RKO (cell line): Measurements from ENCODE around the gene JMJD4.

Experiments used
- DNase-seq: peaks from one replicate; pipeline ENCODE4 v3.0.0-alpha.2; 2016; ENCODE audit warnings: low spot score

JMJD4 gene, protein sequence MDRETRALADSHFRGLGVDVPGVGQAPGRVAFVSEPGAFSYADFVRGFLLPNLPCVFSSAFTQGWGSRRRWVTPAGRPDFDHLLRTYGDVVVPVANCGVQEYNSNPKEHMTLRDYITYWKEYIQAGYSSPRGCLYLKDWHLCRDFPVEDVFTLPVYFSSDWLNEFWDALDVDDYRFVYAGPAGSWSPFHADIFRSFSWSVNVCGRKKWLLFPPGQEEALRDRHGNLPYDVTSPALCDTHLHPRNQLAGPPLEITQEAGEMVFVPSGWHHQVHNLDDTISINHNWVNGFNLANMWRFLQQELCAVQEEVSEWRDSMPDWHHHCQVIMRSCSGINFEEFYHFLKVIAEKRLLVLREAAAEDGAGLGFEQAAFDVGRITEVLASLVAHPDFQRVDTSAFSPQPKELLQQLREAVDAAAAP

DNA sequence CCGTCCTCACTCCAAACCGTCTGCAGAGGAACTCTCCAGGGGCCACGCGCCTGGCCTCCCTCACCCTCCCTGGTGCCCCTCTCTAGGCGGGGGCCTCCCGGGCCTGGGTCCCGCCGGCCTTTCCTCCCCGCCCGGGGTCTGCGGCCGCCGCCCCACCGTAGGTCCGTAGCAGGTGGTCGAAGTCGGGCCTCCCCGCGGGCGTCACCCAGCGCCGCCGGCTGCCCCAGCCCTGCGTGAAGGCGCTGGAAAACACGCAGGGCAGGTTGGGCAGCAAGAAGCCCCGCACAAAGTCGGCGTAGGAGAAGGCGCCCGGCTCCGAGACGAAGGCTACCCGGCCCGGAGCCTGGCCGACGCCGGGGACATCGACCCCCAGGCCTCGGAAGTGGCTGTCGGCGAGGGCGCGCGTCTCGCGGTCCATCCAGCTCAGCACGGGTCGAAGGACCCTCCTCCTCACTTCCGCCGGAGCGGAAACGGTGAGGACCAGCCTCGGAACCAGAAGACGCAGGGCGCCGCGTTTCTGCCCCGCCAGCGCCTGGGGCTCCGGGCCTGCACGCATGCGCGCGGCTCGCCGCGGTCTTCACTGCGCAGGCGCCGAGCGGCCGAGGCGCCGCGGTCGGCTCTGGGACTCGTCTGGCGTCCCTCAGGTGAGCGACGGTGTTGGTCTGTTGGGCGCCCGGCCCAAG is at the start of gene JMJD4, which contains the start of gene SNAP47:
Gene JMJD4 (minus strand): TSS at position 447 of the 683 bp plus-strand sequence. CDS start 29 bp downstream, at position 418.
Gene SNAP47 (plus strand): TSS at position 580 of the 683 bp plus-strand sequence. CDS start 12,302 bp downstream, outside the sequence.
- peak; percentile 92 for DNase-seq

- no peak for DNase-seq
Measured at GRCh38 chr1:227782226-227782625, 47.1 kb upstream of the JMJD4 start.

DNA sequence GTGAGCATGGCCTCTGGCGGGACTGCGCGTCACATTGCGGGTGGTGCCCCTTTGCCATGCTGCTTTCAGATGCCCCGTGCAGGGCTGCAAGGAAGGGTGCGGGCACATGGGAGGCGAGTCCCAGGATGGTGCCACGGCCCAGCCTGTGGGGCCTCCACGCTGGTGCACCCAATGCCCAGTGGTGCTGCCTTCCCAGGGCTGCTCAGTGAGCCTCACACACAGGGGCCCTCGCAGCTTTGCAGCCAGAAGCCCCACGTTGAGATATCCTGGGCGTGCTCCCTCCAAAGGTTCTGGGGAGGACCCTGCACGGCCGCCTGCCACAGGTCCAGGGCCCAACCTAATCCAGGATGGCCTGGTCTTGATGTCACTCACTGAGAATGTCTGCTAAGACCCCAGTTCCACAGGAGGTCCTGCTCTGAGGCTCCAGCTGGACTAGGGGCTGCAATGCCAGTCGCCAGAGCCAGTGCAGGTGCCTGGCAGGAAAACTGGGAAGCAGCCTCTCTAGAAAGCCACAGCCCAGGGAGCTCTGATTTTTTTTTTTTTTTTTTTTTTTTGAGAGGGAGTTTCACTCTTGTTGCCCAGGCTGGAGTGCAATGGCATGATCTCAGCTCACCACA is 46.3 kb upstream of the JMJD4 start:
- no peak for DNase-seq

- DNase-seq, result no peak
Measured at GRCh38 chr1:227780101-227781044, 45.3 kb upstream of the JMJD4 start.

- no peak for DNase-seq
Measured at GRCh38 chr1:227779685-227780084, 44.6 kb upstream of the JMJD4 start.

DNA sequence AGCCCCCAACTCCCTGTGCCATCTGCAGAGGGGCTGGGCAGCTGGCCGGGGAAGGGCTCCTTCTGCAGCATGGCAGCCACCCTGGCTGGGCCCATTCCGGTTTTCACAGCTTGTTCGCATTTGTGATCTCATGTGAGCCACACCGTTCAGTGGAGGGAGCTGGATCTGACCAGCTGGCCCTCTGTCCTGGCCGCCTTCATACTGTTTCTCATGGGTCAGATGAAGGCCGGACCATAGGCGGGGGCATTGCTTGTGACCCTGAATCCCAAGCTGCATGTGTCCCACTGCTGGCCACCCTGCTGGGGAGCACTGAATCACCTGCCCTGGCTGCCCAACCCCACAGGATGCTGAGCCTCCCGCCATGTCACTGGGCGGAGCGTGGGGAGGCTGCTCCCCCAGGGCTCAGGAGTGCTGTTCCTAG is 43.9 kb upstream of the JMJD4 start:
- DNase-seq, result no peak

- DNase-seq, result no peak
Measured at GRCh38 chr1:227778401-227778947, 43.4 kb upstream of the JMJD4 start.

GRCh38 chr1:227777646-227778045 is 42.5 kb upstream of the JMJD4 start:
- no peak for DNase-seq

- DNase-seq, result no peak
Measured at GRCh38 chr1:227777156-227777555, 42.1 kb upstream of the JMJD4 start.

DNA sequence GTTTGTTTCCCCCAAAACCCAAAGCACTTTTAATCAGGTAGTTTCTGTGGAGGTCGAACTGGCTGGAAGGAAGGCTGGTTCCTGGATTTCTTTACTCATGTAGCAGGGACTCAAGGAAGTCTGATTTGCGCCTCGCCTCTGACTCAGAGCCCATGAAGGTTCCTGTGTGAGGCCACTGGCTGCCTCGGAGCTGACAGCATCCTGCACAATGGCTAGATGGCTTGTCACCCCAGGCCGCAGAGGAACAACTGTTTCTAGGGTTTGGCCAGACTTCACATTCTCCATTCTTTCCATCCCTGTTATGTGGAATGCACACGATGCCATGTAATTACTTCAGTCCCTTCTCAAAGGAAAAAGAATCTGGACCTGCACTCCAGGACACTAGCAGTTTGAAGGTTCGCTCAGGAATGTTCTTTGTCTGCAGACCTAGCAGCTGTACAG is 41.2 kb upstream of the JMJD4 start:
- no peak for DNase-seq

DNA sequence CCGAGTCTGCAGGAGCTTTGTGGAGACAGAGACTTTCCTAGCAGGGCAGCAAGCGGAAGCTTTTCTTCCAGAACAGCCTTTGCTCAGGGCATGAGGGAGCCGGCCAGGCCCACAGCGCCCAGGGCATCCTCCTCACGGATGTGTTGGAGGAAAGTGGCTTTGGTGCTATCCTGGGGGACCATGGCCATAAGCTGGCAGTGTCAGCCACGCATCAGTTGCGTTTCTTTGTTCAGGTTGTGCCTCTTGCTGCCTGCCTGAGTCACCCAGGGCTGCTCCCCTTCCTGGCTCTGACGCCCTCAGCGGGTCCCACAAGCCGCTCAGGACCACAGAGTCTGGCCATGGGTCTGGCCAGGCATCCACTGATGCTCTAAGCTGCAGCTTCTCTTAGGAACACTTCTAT is 40.7 kb upstream of the JMJD4 start:
- no peak for DNase-seq

GRCh38 chr1:227774821-227775661 is 39.9 kb upstream of the JMJD4 start:
- no peak for DNase-seq

DNA sequence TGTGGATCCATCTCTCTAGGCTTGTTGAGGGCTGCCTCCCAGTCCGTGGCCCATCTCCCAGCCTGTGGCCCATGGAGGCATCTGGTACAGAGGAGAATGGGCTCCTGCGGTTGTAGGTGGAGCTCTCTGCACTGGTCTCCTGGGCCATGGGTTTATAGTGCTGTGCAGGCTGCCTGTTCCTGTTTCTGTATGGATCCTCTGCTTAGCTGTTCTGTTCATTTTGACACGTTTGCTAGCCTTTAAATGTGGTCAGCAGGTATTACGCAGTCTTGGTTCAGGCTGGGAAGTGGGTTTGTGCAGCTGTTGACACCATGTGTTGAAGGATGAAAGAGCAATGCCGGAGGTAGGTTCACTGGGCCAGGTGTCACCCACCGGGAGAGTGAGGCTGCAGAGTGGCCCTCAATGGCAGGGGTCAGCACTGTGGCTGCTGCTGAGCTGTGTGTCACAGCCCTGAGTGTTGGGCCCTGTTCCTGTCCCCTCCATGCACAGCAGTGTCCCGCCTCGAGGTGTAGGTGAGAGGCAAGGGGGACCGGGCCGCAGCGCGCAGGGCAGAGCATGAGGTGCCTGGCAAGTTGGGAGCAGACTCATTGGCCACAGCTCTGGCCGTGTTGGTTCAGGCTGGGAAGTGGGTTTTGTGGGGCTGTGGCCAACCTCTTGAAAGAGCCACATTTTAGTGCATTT is 39.1 kb upstream of the JMJD4 start:
- DNase-seq, result no peak

DNA sequence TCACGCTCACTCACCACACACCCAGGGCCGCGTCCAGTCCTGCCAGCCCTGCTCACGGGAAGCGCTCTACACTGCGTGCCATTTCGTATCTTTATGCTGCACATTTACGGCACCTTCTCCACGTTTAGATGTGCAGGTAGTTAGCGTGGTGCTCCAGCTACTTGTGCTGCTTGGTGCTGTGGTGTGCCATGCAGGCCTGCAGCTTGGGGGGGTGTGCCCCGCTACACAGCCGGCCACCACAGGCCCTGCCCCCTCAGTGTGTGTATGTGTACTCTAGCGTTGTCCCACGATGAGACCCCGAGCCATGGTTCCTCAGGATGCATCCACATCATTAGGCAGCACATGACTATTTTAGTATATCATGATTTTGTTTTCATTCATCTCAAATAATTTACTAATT is 38.5 kb upstream of the JMJD4 start:
- DNase-seq, result no peak

DNA sequence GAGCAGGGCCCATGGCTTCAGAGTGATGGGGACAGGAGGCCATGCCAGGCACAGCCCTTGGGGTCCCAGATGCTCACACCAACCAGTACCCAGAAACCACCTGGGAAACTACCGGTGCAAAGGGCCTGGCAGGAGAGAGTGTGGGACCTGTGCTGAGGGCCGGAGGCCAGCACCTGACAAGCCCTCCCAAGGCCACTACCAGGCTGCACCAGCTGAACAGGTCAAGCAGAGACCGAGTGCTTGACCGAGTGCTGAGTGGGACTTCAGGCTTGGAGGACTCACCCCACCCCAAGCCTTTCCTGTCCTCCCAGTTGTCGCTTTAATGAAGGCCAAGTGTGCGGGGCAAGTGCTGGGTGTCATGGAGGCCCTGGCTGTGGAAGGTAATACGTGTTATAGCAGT is 36.7 kb upstream of the JMJD4 start:
- DNase-seq, result no peak

GRCh38 chr1:227771326-227771725 is 36.2 kb upstream of the JMJD4 start:
- DNase-seq, result no peak

DNA sequence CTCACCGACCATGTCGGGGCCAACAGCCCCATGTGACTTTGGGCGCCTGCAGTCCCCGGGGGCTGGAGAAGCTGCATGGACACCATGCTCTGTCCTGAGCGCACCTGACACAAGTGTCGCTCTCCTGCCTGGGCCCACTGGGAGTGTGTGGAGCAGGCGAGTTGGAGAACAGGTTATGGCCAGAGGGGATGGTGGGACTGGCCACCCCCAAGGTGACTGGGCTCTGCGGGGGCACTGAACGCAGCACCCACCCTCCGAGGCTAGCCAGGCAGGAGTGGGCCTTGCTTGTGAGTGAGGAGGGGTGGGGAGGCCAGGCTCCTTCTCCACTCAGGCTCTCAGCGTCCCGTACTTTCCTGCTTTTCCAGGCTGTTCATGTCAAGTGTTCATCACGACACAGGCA is 35.7 kb upstream of the JMJD4 start:
- no peak for DNase-seq

DNA sequence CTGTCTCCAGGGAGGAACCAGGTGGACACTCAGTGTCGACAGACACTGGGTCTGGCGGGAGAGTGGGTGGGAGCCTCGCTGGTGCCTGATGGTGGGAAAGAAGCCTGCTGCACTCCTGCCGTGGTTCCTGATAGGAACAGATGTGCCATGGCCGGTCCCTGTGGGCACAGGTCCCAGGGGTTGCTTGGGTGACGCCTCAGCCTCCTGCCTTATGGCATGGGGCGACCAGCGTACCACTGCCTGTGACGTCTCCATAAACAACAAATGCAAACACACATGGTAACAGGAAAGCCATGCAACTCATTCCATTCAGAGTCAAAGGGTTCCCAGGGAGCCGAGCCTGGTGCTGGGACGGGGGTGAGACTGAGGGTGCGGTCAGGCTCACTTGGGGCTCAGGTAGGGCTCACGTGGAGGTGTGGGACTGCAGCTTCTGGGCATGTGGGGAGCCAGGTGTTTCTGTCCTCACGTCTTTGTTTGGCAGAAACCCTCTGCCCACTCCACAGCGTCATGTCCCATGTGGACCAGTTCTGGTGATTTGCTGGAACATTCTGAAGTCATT is 34.9 kb upstream of the JMJD4 start:
- no peak for DNase-seq
